Adipose tissue (tissue), 3 donors: ENCODE data around the gene SETBP1. TPM values are rescaled to one million over a fixed set of nuclear protein-coding genes. Genes with fewer than 3 reads are reported as not detected.

ENCODE experiments used
- H3K27ac ChIP-seq: one replicate; pipeline ENCODE4 v1.5.1; 2013; ENCODE audit warnings: low read depth, low read length
- WGBS, 3 donors: extraction: QIAGEN DNeasy Blood & Tissue Kit; methylation state at CpG; one replicate each; pipeline ENCODE4 v1.1.7; 2013; 5-methylcytosine and 5-hydroxymethylcytosine counted together
- polyA plus RNA-seq, 3 donors: library from polyadenylated mRNA; stranded (reverse); fragments of 200-250 nt; gene quantifications; one replicate each; pipeline ENCODE4 v1.2.3, GENCODE V29; 2013
- donor health status: healthy with polysubstance abuse.
- donor health status: Bipolar disorder and iron deficiency.
- donor health status: healthy.

Gene SETBP1
- polyA plus RNA-seq, 3 donors = 2.3 to 5.6 (median 2.7) TPM

DNA sequence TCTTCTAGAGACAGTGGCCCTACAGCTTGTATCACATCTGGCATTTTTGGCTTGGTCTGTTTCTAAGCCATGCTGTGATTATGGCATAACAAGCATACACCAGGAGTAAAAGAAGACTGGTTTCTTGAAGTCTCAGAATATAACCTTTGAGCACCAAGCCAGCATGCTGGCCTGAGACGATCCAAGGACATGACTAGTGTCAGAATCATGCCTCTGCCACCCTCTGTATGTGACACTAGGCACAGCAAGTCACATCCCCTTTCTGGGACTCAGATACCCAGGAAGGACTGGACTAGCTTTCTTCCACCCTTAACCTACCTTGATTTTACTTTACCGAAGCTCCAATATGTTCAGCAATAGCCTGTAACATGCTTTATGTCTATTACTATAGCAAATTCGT, 345.5 kb downstream of the SETBP1 start:
- 70 to 91% (median 81%) methylated on average over 3 of the region's 3 CpGs for WGBS, 3 donors
- H3K27ac ChIP-seq = no peak overlapping the region

DNA sequence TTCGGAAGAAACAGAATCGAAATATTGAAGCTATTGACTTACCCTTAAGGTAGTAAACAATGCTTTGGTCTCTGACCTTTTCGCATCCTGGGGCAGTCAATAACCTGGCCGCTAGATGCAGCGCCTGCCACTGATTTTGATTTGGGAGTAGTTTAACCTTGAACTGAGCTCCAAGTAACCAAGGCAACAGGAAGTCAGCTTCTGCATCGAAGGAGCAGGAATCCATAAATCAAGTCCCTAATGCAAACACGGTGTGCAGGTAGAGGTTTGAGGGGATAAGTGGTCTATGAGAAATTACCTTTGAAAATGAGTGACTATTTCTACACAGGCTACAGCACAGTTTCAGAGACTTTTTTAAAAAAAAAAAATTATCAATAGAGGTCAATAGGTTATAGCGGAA, 353.5 kb downstream of the SETBP1 start:
- WGBS, 3 donors = 75 to 83% (median 81%) methylated on average over 8 of the region's 8 CpGs
- H3K27ac ChIP-seq = no peak overlapping the region

DNA sequence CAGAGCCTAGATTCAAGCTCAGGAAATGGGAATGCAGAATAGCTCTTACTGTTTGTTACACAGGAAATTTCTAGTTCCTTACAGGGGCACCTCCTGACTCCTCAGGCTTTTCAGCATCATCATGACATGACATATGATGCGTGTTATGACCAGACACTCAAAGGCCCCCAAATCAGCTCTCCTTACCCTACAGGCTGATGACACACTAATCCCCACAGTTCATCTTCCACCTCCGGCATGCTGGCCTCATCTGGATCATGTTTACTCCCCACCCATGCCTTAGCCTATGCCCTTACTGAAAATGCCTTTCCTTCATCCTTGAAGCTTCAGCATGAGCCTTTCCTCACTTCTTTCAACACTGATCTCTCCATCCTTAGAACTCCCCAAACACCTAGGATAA, 356.9 kb downstream of the SETBP1 start:
- no peak overlapping the region for H3K27ac ChIP-seq
- 94 to 99% (median 98%) methylated on average over 2 of the region's 2 CpGs for WGBS, 3 donors

DNA sequence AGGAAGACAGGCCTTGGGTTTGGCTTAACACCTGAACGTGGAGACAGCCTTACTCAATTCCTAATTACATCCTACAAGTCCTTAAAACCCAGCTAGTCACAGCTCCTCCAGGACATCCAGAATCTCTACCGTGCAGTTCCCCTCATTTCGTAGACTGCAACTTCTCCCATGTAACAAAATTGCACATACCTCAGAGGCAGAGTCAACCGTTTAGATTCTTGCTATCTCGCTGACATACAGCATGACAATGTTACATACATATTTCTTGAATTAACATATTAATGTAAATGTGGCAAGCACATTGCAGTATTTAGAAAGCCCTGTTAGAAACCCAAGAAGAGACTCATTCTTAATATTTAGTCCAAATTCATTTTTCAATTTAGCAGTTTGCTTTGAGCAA, 358.7 kb downstream of the SETBP1 start:
- 76 to 88% (median 77%) methylated on average over 5 of the region's 5 CpGs for WGBS, 3 donors
- no peak overlapping the region for H3K27ac ChIP-seq

DNA sequence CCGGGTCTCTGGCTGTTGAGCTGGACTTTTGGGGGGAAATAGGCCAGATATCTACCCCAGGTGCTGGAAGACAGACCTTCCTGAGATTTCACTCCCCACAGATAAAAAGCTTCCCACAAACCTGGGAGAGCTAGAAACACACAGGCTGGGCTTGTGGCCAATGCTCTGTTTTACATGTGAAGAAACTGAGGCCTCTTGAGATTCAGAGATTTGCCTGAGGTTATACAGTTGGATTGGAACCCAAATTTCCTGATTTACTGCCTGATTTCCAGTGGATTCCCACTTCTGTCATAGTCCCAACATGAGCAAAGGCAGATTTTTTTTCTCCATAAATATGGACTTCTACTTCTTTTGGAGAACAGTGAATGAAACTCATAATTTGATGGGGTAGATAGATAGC, 360.2 kb downstream of the SETBP1 start:
- 63 to 77% (median 63%) methylated on average over 1 of the region's 1 CpG for WGBS, 3 donors
- H3K27ac ChIP-seq = no peak overlapping the region

DNA sequence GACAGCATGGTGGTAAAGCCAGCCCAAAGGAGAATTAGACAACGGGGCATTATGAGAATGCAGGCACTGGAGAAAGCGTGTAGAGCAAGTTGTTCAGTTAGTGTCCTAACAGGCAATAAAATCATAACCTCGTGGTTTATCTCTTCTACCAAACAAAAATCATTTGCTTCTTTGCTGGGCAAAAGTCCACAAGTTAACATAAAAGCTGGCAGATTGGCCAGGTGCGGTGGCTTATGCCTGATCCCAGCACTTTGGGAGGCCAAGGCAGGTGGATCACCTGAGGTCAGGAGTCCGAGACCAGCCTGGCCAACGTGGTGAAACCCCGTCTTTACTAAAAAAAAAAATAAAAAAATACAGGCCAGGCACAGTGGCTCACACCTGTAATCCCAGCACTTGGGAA, 364.1 kb downstream of the SETBP1 start:
- no peak overlapping the region for H3K27ac ChIP-seq
- WGBS, 3 donors = 88 to 96% (median 95%) methylated on average over 7 of the region's 7 CpGs

DNA sequence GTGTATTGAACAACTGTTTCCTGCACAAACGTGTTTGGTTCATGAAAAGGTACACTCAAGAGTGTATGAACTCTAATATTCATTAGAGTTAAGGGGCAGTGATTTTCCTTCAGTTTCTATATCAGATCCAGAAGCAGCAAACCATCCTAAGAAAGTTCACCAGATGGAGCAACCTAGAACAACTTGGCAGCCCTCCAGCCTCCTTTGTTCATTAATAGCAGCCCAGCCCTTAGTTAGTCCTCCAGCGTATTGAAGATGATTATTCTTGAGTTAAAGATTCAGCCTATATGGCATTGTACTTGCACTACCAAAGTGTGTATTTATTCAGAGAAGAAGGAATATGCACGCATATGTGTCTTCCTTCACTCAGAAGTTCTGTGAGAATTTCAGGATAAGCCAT, 365.5 kb downstream of the SETBP1 start:
- WGBS, 3 donors = 77 to 87% (median 81%) methylated on average over 3 of the region's 3 CpGs

DNA sequence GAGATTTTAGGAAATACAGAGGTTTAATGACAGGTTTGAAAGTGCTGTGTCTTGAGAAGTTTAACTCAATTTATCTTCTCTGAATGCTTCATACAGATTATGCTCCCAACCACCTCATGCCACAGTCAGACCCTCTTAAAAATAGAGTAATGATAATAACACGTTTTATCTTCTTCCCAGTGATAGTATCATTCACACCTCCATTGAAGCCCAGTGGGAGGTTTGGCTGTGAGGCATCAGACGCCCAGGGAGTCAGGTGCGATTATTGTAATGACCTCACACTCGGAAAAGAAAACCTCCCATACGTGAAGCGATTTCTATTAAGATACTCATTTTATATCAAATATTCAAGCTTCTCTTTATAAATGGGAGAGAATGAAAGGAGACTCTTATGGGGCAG, 366.3 kb downstream of the SETBP1 start:
- 94 to 96% (median 95%) methylated on average over 6 of the region's 6 CpGs for WGBS, 3 donors
- H3K27ac ChIP-seq = no peak overlapping the region

More for the DNA sequence above, 365.5 kb downstream of the SETBP1 start:
- no peak overlapping the region for H3K27ac ChIP-seq

DNA sequence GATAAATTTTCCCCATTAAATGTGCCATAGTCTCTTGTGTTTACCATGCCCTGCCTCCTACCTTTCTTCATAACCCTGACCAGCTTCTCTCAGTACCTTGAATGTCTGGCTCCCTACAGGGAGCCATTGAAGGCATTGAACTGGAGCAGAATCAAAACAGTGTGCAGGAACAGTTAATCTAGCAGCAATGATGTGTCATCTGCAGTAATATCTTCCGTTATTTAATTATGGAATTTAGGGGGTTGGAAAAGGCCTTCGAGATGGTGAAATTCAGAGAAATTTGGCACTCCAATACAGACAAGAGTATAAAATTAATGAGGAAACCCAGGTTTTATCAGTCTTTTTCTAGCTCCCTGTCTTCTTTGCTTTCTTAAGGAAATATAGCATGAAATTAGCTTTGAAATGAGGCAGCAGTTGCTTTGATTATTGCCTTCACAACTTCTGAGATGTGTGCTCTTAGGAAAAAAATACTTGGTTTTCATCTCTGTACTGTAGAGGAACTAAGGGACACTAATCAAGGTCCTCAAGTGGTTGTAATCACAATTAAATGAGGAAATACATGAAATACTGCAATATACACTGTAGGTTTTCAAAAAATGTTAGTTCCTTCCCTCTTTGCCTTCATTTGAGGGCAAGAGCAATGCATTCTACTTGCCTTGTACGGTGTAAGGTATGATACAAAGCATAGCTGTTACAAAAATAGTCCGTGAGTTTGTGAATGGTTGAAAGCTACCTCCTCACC, 369.1 kb downstream of the SETBP1 start:
- no peak overlapping the region for H3K27ac ChIP-seq
- 71 to 91% (median 76%) methylated on average over 4 of the region's 4 CpGs for WGBS, 3 donors

DNA sequence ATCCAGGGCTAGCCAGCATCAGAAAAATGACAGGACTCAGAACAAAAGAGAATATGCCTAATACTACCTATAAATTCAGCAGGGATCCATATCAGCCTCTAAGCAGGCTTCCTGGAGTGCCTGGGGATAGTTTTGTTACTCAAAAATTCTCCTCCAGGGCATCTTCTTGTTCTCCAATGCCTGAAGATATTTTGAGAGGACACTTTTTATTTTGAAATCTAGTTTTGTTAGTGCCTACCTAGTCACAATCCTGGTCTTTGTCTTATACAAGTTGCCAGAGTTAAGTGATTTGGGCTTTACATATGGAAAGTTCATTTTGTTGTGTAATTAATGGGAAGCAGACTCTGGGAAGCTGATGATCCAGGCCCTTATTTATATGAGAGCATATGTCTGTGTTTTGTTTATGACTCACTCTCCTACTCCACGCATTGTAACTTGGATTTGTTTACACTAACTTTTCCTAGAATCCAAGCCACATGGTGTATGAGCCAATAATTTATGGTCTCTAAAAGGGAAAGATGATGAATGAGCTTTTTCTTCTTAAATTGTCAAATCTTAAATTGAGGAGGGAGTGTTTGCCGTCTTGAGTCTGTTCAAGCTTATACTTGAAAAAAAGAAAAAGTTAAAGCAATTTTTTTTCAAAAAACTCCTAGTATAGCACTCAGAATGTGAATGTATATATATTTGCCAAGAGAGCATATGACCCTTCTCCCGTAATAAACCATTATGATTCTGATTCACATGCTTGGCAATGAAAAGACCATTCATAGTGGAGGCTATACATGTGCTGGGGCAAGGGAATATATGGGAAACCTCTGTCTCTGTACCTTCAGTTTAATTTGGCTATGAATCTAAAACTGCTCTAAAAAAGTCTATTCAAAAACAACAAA, 370.3 kb downstream of the SETBP1 start:
- H3K27ac ChIP-seq = no peak overlapping the region
- WGBS, 3 donors = 58 to 73% (median 63%) methylated on average over 3 of the region's 3 CpGs

DNA sequence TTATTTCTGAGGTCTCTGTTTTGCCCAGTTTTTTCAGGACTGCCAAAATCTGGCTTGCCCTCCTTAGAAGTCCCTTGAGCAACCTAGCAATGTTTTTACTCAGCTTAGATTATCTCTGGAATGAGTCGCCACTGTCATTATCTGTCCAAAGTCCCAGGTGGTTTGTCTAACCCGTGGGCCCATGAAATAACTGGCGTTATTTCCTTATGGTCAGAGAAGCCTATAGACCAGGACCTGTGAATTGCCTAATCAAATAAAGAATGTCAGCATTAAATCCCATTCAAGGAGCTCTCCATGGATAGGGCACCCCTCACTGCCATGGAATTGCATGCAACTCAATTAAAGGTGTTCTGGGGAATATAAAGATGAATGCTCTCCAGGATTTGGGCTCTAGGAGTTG, 373.9 kb downstream of the SETBP1 start:
- no peak overlapping the region for H3K27ac ChIP-seq
- WGBS, 3 donors = 75 to 91% (median 82%) methylated on average over 3 of the region's 3 CpGs

DNA sequence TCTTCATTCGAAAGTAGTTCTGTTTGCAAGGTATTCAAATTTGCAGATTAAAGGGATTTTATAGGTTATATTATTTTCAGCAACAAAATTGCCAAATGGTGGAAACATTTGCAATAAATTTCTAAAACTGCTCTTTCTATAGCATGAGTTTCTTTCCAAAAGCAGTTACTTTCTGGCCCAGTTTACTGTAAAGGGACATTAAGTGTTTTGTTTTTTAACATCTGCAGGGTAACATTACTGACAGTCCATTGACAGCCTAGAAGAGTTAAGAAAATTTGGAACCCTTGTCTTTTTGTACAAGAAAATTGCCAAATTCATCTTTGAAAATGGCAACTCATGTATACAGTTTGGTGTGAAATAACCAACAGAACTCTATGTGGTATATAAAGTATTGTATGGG, 375.1 kb downstream of the SETBP1 start:
- no peak overlapping the region for H3K27ac ChIP-seq
- 94 to 98% (median 98%) methylated on average over 1 of the region's 1 CpG for WGBS, 3 donors

DNA sequence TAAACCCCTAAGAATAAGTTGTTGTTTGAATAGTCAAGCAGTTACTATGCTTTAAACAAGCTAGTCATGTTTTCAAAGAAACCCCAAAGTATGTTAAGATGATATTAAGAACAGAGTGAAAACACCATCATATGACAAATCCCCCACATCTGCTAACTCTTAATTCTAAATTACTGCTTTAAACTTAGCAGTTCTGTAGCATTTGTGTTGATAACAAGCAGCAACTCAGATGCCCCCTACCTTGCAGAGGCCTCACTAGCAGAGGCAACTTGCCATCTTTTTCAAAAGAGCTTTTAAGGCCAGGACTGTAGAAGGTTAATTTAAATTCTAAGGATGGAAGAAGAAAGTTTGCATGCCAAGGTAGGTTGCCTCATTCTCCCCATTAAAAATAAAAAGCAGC, 376.2 kb downstream of the SETBP1 start:
- no peak overlapping the region for H3K27ac ChIP-seq

DNA sequence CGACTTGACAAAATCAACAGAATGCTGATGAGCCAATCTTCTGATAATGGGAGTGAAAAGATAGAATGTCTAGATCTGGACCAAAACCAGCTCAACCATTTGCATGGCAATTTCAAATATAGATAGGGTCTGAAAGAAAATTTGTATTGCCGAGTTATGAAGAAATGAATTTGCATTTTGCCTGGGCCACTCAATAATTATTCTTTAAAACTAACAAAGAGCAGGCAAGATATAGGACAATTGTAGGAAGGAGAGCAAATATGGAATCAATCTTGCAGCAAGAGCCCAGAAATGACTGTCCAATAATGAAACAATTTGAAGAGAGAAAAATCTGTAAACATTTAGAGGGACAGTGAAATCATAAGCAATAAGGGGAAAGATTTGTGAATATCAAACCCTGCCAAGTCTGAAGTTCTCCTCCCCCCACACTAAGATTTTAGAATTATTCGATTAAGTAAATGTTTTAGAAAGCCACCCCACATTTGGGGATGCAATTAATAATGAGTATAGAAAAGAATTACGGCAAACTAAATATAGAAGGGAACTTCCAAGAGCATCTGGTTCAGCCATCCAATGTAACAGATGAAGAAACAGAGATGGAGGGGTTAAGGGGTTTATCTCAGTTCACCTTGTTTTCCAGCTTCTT, 377.4 kb downstream of the SETBP1 start:
- WGBS, 3 donors = 66 to 74% (median 73%) methylated on average over 4 of the region's 4 CpGs
- no peak overlapping the region for H3K27ac ChIP-seq

DNA sequence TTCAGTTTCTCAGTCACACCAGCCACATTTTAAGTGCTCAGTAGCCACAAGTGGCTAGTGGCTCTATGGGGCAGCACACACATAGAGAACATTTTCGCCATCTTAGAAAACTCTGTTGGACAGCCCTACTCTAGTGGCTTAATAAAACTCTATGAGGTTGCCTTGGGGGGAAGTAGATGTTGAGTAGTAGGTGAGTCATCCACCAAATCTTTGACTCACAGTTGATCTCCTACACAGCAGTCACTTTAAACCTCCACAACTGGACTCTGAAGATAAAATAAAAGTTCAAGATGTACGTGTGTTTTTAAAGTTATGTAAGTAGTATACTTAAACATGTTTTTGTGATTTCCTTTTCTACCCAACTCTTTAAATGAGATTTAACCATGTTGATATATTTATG, 379.0 kb downstream of the SETBP1 start:
- no peak overlapping the region for H3K27ac ChIP-seq
- 73 to 88% (median 73%) methylated on average over 2 of the region's 2 CpGs for whole genome bisulfite sequencing, 3 donors

DNA sequence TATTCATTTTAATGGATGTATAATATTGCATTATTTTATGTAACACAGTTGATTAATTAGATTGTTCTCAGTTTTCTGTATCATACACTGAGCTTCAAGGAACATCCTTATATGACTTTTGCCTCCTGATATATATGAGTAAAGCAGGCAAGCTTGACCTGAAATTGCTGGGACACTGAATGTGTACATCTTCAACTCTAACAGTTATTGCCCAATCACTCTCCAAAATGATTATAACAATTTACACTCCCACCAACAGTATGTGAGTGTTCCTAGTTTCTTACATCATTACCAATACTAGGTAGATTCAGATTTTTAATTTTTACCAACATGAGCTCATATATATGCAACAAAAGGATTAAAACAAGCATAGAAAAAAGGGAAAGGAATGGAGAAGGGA, 379.4 kb downstream of the SETBP1 start:
- H3K27ac ChIP-seq = no peak overlapping the region

DNA sequence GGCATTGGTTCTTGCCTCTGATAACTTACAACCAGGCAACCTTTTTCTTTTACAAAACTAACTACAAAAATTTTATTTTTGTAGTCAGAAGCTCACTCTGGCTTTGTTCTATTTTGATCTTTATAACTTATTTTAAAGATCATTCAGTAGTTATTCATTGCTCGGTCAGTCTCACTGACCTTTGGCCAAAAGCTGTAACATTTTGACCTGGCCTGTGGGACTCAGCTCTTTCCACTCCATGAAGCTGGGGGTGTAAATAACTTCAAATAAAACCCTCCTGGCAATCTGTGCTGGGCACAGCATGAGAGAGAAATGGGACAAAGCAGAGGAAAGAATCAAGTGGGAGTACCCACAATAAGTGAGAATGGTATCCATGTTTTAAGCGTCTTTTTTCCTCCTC, 380.7 kb downstream of the SETBP1 start:
- no peak overlapping the region for H3K27ac ChIP-seq
- WGBS, 3 donors = 79 to 86% (median 83%) methylated on average over 2 of the region's 2 CpGs

DNA sequence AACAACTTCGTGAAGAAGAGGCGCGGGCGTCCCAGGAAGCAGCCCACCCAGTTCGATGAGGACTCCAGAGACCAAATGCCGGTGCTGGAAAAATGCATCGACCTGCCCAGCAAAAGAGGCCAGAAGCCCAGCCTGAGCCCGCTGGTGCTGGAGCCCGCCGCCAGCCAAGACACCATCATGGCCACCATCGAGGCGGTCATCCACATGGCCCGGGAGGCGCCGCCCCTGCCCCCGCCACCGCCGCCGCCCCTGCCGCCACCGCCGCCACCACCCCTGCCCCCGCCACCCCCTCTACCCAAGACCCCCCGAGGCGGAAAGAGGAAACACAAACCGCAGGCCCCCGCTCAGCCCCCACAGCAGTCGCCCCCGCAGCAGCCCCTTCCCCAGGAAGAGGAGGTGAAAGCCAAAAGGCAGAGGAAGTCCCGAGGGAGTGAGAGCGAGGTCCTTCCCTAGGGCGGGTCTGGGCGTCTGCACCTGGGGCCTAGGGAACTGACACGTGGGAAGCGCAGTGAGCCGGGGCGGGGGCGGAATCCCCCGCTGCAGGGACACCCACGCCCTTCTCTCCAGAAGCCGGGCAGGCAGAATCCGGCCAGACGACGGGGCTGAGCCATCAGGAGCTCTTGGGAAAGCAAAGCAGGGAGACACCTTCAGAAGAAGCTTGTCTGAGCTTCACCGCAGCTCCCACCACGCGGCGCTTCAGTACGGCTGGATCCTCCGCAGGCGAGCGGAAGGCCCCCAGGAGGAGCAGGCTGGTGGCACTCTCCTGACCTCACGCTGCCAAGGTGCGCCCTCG, 382.8 kb downstream of the SETBP1 start:
- no peak overlapping the region for H3K27ac ChIP-seq
- 92 to 93% (median 92%) methylated on average over 48 to 55 of the region's 55 CpGs for WGBS, 3 donors

DNA sequence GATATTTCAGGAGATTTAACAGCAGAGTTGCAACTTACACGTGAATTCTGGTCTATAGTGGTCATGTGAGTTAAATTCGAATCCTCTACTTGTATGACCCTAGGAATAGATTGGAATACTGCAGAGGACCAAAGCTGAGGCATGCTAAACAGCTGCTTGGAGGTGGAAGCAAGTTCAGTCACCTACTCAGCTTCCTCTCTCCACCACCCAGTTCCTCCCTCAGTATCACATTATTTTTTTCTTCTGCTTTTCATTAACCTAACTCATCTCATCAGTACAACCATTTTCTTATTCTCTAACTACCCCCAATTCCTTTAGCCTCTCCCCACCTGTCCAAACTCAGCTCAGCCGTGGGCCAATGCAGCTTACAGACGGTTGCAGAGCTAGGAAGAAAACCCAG, 385.5 kb downstream of the SETBP1 start:
- 78 to 94% (median 88%) methylated on average over 4 of the region's 4 CpGs for WGBS, 3 donors
- no peak overlapping the region for H3K27ac ChIP-seq
